Right cardiac atrium (tissue), 5 donors: Measurements from ENCODE around the gene PGM3. TPM values are rescaled to one million over a fixed set of nuclear protein-coding genes. Genes with fewer than 3 reads are reported as not detected.

Experiments used
- ATAC-seq, 2 donors: fragments of 200-7000 bp; cut with Tn5 transposase; one replicate each; pipeline versions ENCODE4 v1.8.0 to v1.9.1; 2020; ENCODE audit warnings: moderate library complexity in 2 of 2, mild to moderate bottlenecking in 1 of 2
- DNase-seq, 3 donors: peaks; one replicate each; pipeline ENCODE4 v3.0.0-alpha.2; 2020
- H3K27ac ChIP-seq: one replicate; pipeline ENCODE4 v1.5.1; 2013; ENCODE audit warnings: mild to moderate bottlenecking, low read length, control low read depth, moderate library complexity
- H3K27me3 ChIP-seq: one replicate; pipeline ENCODE4 v1.6.1; 2013; ENCODE audit not compliant: control insufficient read depth, insufficient read depth
- H3K4me1 ChIP-seq: one replicate; pipeline ENCODE4 v1.6.1; 2013; ENCODE audit warnings: low read length; ENCODE audit not compliant: control insufficient read depth, insufficient read depth
- H3K4me3 ChIP-seq: one replicate; pipeline ENCODE4 v1.5.1; 2013; ENCODE audit warnings: low read length, control low read depth
- H3K9me3 ChIP-seq: one replicate; pipeline ENCODE4 v1.6.1; 2013; ENCODE audit warnings: low read length; ENCODE audit not compliant: control insufficient read depth
- WGBS: extraction: QIAGEN DNeasy Blood & Tissue Kit; methylation state at CpG from one replicate; pipeline ENCODE4 v1.1.7; 2013; 5-methylcytosine and 5-hydroxymethylcytosine counted together
- intact Hi-C, 4 donors: fragments of 100-400 bp; cut with DNase I; formaldehyde crosslinking; loops; one replicate each; pipeline versions ENCODE4 v1.11.0 to v1.14.0; 2022 to 2023
- polyA plus RNA-seq: library from polyadenylated mRNA; stranded (reverse); fragments of 200-250 nt; gene quantifications from one replicate; pipeline ENCODE4 v1.2.3, GENCODE V29; 2013
- total RNA-seq, 4 donors: library from RNA; stranded (reverse); fragmentation: NEBNext Ultra II Directional; extraction: Animal tissue kit (Norgen Biotek cat#: 25700); gene quantifications; one replicate each; pipeline ENCODE4 v1.2.1, GENCODE V29; 2021
- donor health status: healthy with polysubstance abuse.
- donor health status: DM: no; HTN: yes; CAD: no.
- donor health status: DM: no; HTN: no; CAD: no.
- donor health status: DM: no; HTN: yes; CAD: no; lungs with severe emphysema.
- donor health status: DM: yes; HTN: yes; CAD: no.

Gene PGM3
- total and polyA plus RNA-seq, 5 donors, result 5.8 to 31.1 (median 17.1) TPM

- ATAC-seq (no peak), DNase-seq (no peak)
- H3K4me3 ChIP-seq, result no peak overlapping the region
- 93% methylated on average over 1 of the region's 1 CpG for WGBS
- H3K27me3 ChIP-seq, result no peaks in the 10 kb centered on the region
- H3K9me3 ChIP-seq, result no peaks in the 10 kb centered on the region
- H3K4me1 ChIP-seq, result no peaks in the 10 kb centered on the region
- intact Hi-C loops, result no loop called here
- H3K27ac ChIP-seq, result no peak overlapping the region
Measured at GRCh38 chr6:83152913-83153312, 40.2 kb downstream of the PGM3 start.

GRCh38 chr6:83151114-83151513, 42.0 kb downstream of the PGM3 start:
- ATAC-seq (no peak), DNase-seq (no peak)
- H3K27ac ChIP-seq, result no peak overlapping the region
- WGBS, result 90% methylated on average over 2 of the region's 2 CpGs
- H3K27me3 ChIP-seq, result no peaks in the 10 kb centered on the region
- no peaks in the 10 kb centered on the region for H3K9me3 ChIP-seq
- H3K4me1 ChIP-seq, result no peaks in the 10 kb centered on the region
- H3K4me3 ChIP-seq, result no peak overlapping the region
- intact Hi-C loops, result no loop called here

- Histone ChIP-seq H3K27ac (no peak overlapping the region), H3K4me1 (no peaks in the 10 kb centered on the region), H3K9me3 (no peaks in the 10 kb centered on the region), H3K4me3 (no peak overlapping the region), H3K27me3 (no peaks in the 10 kb centered on the region)
- intact Hi-C loops, result no loop called here
- ATAC-seq (no peak), DNase-seq (no peak)
- 85% methylated on average over 3 of the region's 3 CpGs for WGBS
Measured at GRCh38 chr6:83138758-83139157, 54.3 kb downstream of the PGM3 start.

- no peak overlapping the region for H3K27ac ChIP-seq
- no peaks in the 10 kb centered on the region for H3K4me1 ChIP-seq
- intact Hi-C loops, result no loop called here
- no peak for ATAC-seq
- H3K9me3 ChIP-seq, result no peaks in the 10 kb centered on the region
- H3K27me3 ChIP-seq, result no peaks in the 10 kb centered on the region
- no peak overlapping the region for H3K4me3 ChIP-seq
- no peak for DNase-seq
- WGBS, result 91% methylated on average over 5 of the region's 5 CpGs
Measured at GRCh38 chr6:83138118-83138722, 54.8 kb downstream of the PGM3 start.

- intact Hi-C loops, result no loop called here
Measured at GRCh38 chr6:83132121-83132520, 60.9 kb downstream of the PGM3 start.

GRCh38 chr6:83127976-83128375, 65.1 kb downstream of the PGM3 start:
- Histone ChIP-seq H3K4me3 (no peak overlapping the region), H3K9me3 (no peaks in the 10 kb centered on the region), H3K4me1 (no peaks in the 10 kb centered on the region), H3K27ac (no peak overlapping the region), H3K27me3 (no peaks in the 10 kb centered on the region)
- DNase-seq (no peak), ATAC-seq (no peak)
- 98% methylated on average over 2 of the region's 2 CpGs for WGBS
- intact Hi-C loops, result no loop called here

More at GRCh38 chr6:83132121-83132520, 60.9 kb downstream of the PGM3 start:
- H3K9me3 ChIP-seq, result no peaks in the 10 kb centered on the region
- H3K4me1 ChIP-seq, result no peaks in the 10 kb centered on the region
- no peak for DNase-seq
- H3K27me3 ChIP-seq, result no peaks in the 10 kb centered on the region
- H3K4me3 ChIP-seq, result no peak overlapping the region
- 88% methylated on average over 3 of the region's 3 CpGs for WGBS
- H3K27ac ChIP-seq, result no peak overlapping the region
- no peak for ATAC-seq

GRCh38 chr6:83127258-83127657, 65.8 kb downstream of the PGM3 start:
- Histone ChIP-seq H3K4me1 (no peaks in the 10 kb centered on the region), H3K4me3 (no peak overlapping the region), H3K27ac (no peak overlapping the region), H3K27me3 (no peaks in the 10 kb centered on the region), H3K9me3 (no peaks in the 10 kb centered on the region)
- DNase-seq (no peak), ATAC-seq (no peak)
- intact Hi-C loops, result no loop called here
- WGBS, result 91% methylated on average over 5 of the region's 5 CpGs

- no peaks in the 10 kb centered on the region for H3K27me3 ChIP-seq
- no peak for ATAC-seq
- H3K27ac ChIP-seq, result no peak overlapping the region
- no peak overlapping the region for H3K4me3 ChIP-seq
- 94% methylated on average over 5 of the region's 5 CpGs for WGBS
- intact Hi-C loops, result no loop called here
- H3K9me3 ChIP-seq, result no peaks in the 10 kb centered on the region
- no peaks in the 10 kb centered on the region for H3K4me1 ChIP-seq
- no peak for DNase-seq
Measured at GRCh38 chr6:83126807-83127206, 66.3 kb downstream of the PGM3 start.

GRCh38 chr6:83126223-83126622, 66.8 kb downstream of the PGM3 start:
- Histone ChIP-seq H3K27ac (no peak overlapping the region), H3K9me3 (no peaks in the 10 kb centered on the region), H3K4me3 (no peak overlapping the region), H3K27me3 (no peaks in the 10 kb centered on the region), H3K4me1 (no peaks in the 10 kb centered on the region)
- 90% methylated on average over 2 of the region's 2 CpGs for WGBS
- ATAC-seq, result no peak
- no peak for DNase-seq
- intact Hi-C loops, result no loop called here

- ATAC-seq (no peak), DNase-seq (no peak)
- no peaks in the 10 kb centered on the region for H3K9me3 ChIP-seq
- intact Hi-C loops, result no loop called here
- no peak overlapping the region for H3K4me3 ChIP-seq
- no peak overlapping the region for H3K27ac ChIP-seq
- no peaks in the 10 kb centered on the region for H3K4me1 ChIP-seq
- H3K27me3 ChIP-seq, result no peaks in the 10 kb centered on the region
Measured at GRCh38 chr6:83125425-83125824, 67.6 kb downstream of the PGM3 start.

GRCh38 chr6:83124553-83124952, 68.5 kb downstream of the PGM3 start:
- DNase-seq, result no peak
- 97% methylated on average over 3 of the region's 3 CpGs for WGBS
- H3K27ac ChIP-seq, result no peak overlapping the region
- ATAC-seq, result no peak
- H3K27me3 ChIP-seq, result no peaks in the 10 kb centered on the region
- H3K4me1 ChIP-seq, result no peaks in the 10 kb centered on the region
- intact Hi-C loops, result no loop called here
- no peak overlapping the region for H3K4me3 ChIP-seq
- no peaks in the 10 kb centered on the region for H3K9me3 ChIP-seq

- H3K27me3 ChIP-seq, result no peaks in the 10 kb centered on the region
- H3K4me3 ChIP-seq, result no peak overlapping the region
- H3K4me1 ChIP-seq, result no peaks in the 10 kb centered on the region
- 90% methylated on average over 2 of the region's 2 CpGs for WGBS
- intact Hi-C loops, result no loop called here
- H3K27ac ChIP-seq, result no peak overlapping the region
- ATAC-seq (no peak), DNase-seq (no peak)
- no peaks in the 10 kb centered on the region for H3K9me3 ChIP-seq
Measured at GRCh38 chr6:83119742-83120300, 73.2 kb downstream of the PGM3 start.
